IMR-90 (cell line): ENCODE results near the gene TRIM2. TPM values are rescaled to one million over a fixed set of nuclear protein-coding genes. Genes with fewer than 3 reads are reported as not detected.

Source experiments
- ATAC-seq: fragments of 200-7000 bp; cut with Tn5 transposase; 2 replicates; pipeline ENCODE4 v1.9.1; 2020; ENCODE audit warnings: low read depth, mild to moderate bottlenecking, moderate library complexity
- BruUV-seq: library from RNA; stranded (reverse); fragments of 400-500 nt; replicated peaks from 2 replicates; lab custom pipeline; 2021; lab: Mats Ljungman, UMichigan
- CTCF ChIA-PET: fragments of 300-600 bp; formaldehyde crosslinking; extraction: SDS; loops from one replicate; lab custom pipeline; 2021; ENCODE audit warnings: antibody characterized with exemption; lab: Yijun Ruan, JAX
- POLR2A ChIA-PET: fragments of 300-600 bp; sonication (Branson Sonifier 250); formaldehyde crosslinking; loops from one replicate; lab custom pipeline; 2022; ENCODE audit warnings: antibody characterized with exemption; ENCODE audit not compliant: unreplicated experiment; lab: Charles Lee
- DNase-seq: peaks from one replicate; pipeline ENCODE4 v3.0.0; 2013
- H2AFZ ChIP-seq: replicated peaks from 2 replicates; pipeline ENCODE3; 2013; ENCODE audit warnings: low read length, mild to moderate bottlenecking; ENCODE audit not compliant: poor library complexity
- H2AK5ac ChIP-seq: 2 replicates; pipeline ENCODE4 v1.6.1; 2013; ENCODE audit warnings: low read depth, low read length, inconsistent platforms
- H2AK9ac ChIP-seq: replicated peaks from 2 replicates; pipeline ENCODE3; 2013; ENCODE audit warnings: mild to moderate bottlenecking, low read depth, low read length, moderate library complexity; ENCODE audit not compliant: poor library complexity
- H2BK120ac ChIP-seq: 2 replicates; pipeline ENCODE4 v1.6.1; 2013; ENCODE audit warnings: low read depth, low read length, inconsistent platforms
- H2BK15ac ChIP-seq: 3 replicates; pipeline ENCODE4 v1.6.1; 2013; ENCODE audit warnings: low read depth, low read length, inconsistent platforms
- H2BK20ac ChIP-seq: 2 replicates; pipeline ENCODE4 v1.6.1; 2013; ENCODE audit warnings: low read depth, mild to moderate bottlenecking, inconsistent platforms, low read length, moderate library complexity
- H2BK5ac ChIP-seq: 2 replicates; pipeline ENCODE4 v1.6.1; 2013; ENCODE audit warnings: mild to moderate bottlenecking, low read depth, low read length, inconsistent platforms; ENCODE audit not compliant: poor library complexity, severe bottlenecking
- H3K14ac ChIP-seq: replicated peaks from 2 replicates; pipeline ENCODE4 v1.6.1; 2013; ENCODE audit warnings: low read depth, low read length, inconsistent platforms
- H3K18ac ChIP-seq: 2 replicates; pipeline ENCODE4 v1.6.1; 2013; ENCODE audit warnings: low read depth, low read length, control low read depth
- H3K23ac ChIP-seq: 2 replicates; pipeline ENCODE4 v1.6.1; 2013; ENCODE audit warnings: low read depth, low read length, inconsistent platforms
- H3K27ac ChIP-seq: 2 replicates; pipeline ENCODE4 v1.5.1; 2013; ENCODE audit warnings: mild to moderate bottlenecking, control low read depth, low read length; ENCODE audit not compliant: insufficient read depth
- H3K27me3 ChIP-seq: 2 replicates; pipeline ENCODE4 v1.6.1; 2013; ENCODE audit warnings: low read length; ENCODE audit not compliant: control insufficient read depth, insufficient read depth
- H3K36me3 ChIP-seq: 2 replicates; pipeline ENCODE4 v1.6.1; 2013; ENCODE audit warnings: low read length, mixed read lengths; ENCODE audit not compliant: control insufficient read depth, insufficient read depth
- H3K4ac ChIP-seq: 2 replicates; pipeline ENCODE4 v1.6.1; 2013; ENCODE audit warnings: low read depth, low read length, inconsistent platforms
- H3K4me1 ChIP-seq: 2 replicates; pipeline ENCODE4 v1.6.1; 2013; ENCODE audit warnings: low read length, mixed read lengths; ENCODE audit not compliant: control insufficient read depth, insufficient read depth
- H3K4me2 ChIP-seq: 2 replicates; pipeline ENCODE4 v1.6.1; 2013; ENCODE audit warnings: low read depth, mild to moderate bottlenecking, control low read depth, low read length, moderate library complexity
- H3K4me3 ChIP-seq: 2 replicates; pipeline ENCODE4 v1.5.1; 2013; ENCODE audit warnings: low read depth, mild to moderate bottlenecking, control low read depth, low read length, moderate library complexity; ENCODE audit not compliant: insufficient read depth
- H3K56ac ChIP-seq: 2 replicates; pipeline ENCODE4 v1.6.1; 2013; ENCODE audit warnings: low read length, inconsistent platforms; ENCODE audit not compliant: insufficient read depth; ENCODE audit errors: extremely low read depth
- H3K79me1 ChIP-seq, 2 experiments: 2 replicates each; pipeline ENCODE4 v1.6.1; 2013; ENCODE audit warnings: low read length in 2 of 2, inconsistent platforms in 1 of 2, low read depth in 1 of 2
- H3K9ac ChIP-seq: 2 replicates; pipeline ENCODE4 v1.6.1; 2013; ENCODE audit warnings: low read depth, low read length, control low read depth
- H3K9me1 ChIP-seq: 2 replicates; pipeline ENCODE4 v1.6.1; 2013; ENCODE audit warnings: low read length, inconsistent platforms; ENCODE audit not compliant: insufficient read depth
- H3K9me3 ChIP-seq: 2 replicates; pipeline ENCODE4 v1.6.1; 2013; ENCODE audit warnings: low read length; ENCODE audit not compliant: control insufficient read depth, insufficient read depth
- H4K20me1 ChIP-seq: 2 replicates; pipeline ENCODE4 v1.6.1; 2013; ENCODE audit warnings: low read length, inconsistent platforms; ENCODE audit not compliant: insufficient read depth
- H4K5ac ChIP-seq: 2 replicates; pipeline ENCODE4 v1.6.1; 2013; ENCODE audit warnings: mild to moderate bottlenecking, low read depth, low read length, control low read depth
- H4K8ac ChIP-seq, 2 experiments: 2 replicates each; pipeline ENCODE4 v1.6.1; 2013; ENCODE audit warnings: low read depth in 2 of 2, low read length in 2 of 2, control low read depth in 1 of 2, inconsistent platforms in 1 of 2
- H4K91ac ChIP-seq: 2 replicates; pipeline ENCODE4 v1.6.1; 2013; ENCODE audit warnings: low read depth, low read length, inconsistent platforms; ENCODE audit not compliant: insufficient read depth
- BHLHE40 ChIP-seq: fragments of 150-350 bp; IDR thresholded peaks from 2 replicates; pipeline ENCODE4 v1.6.1; 2016; ENCODE audit warnings: mild to moderate bottlenecking, low read depth, low read length
- CEBPB ChIP-seq: IDR thresholded peaks from 2 replicates; pipeline ENCODE4 v1.6.1; 2012; ENCODE audit warnings: low read depth, low read length, improper control_type of control experiment
- CHD1 ChIP-seq: IDR thresholded peaks from 2 replicates; pipeline ENCODE4 v1.6.1; 2012; ENCODE audit warnings: low read depth, low read length, improper control_type of control experiment
- ELK1 ChIP-seq: fragments of 150-350 bp; IDR thresholded peaks from 2 replicates; pipeline ENCODE4 v1.6.1; 2016; ENCODE audit warnings: low read depth, mild to moderate bottlenecking, low read length, moderate library complexity, borderline replicate concordance
- FOS ChIP-seq: fragments of 150-350 bp; IDR thresholded peaks from 2 replicates; pipeline ENCODE4 v1.6.1; 2016; ENCODE audit warnings: low read depth, low read length
- MAFK ChIP-seq: IDR thresholded peaks from 2 replicates; pipeline ENCODE4 v1.6.1; 2012; ENCODE audit warnings: low read depth, low read length, improper control_type of control experiment
- MXI1 ChIP-seq: IDR thresholded peaks from 2 replicates; pipeline ENCODE4 v1.6.1; 2012; ENCODE audit warnings: low read depth, mild to moderate bottlenecking, low read length, moderate library complexity, borderline replicate concordance
- NFE2L2 ChIP-seq: fragments of 150-350 bp; IDR thresholded peaks from 2 replicates; pipeline ENCODE4 v1.6.1; 2016; ENCODE audit warnings: low read depth, mild to moderate bottlenecking, low read length
- POLR2A ChIP-seq: IDR thresholded peaks from 2 replicates; pipeline ENCODE4 v1.6.1; 2012; ENCODE audit warnings: mild to moderate bottlenecking, low read depth, low read length
- RAD21 ChIP-seq: IDR thresholded peaks from 2 replicates; pipeline ENCODE4 v1.6.1; 2012; ENCODE audit warnings: low read length, improper control_type of control experiment
- RCOR1 ChIP-seq: IDR thresholded peaks from 2 replicates; pipeline ENCODE4 v1.6.1; 2012; ENCODE audit warnings: mild to moderate bottlenecking, low read length, improper control_type of control experiment; ENCODE audit not compliant: insufficient replicate concordance
- RFX5 ChIP-seq: IDR thresholded peaks from 2 replicates; pipeline ENCODE4 v1.8.0; 2012; ENCODE audit warnings: low read depth, mild to moderate bottlenecking, low read length, moderate library complexity
- SMC3 ChIP-seq: fragments of 150-350 bp; IDR thresholded peaks from 2 replicates; pipeline ENCODE4 v1.6.1; 2016; ENCODE audit warnings: low read depth, mild to moderate bottlenecking, antibody characterized with exemption, low read length, moderate library complexity
- USF2 ChIP-seq: fragments of 150-350 bp; IDR thresholded peaks from 2 replicates; pipeline ENCODE4 v1.6.1; 2017; ENCODE audit warnings: mild to moderate bottlenecking, antibody characterized with exemption, low read length, low read depth
- WGBS, 2 experiments: methylation state at CpG; one replicate each; pipeline versions ENCODE4 v1.1.5 to v1.1.7; 2013; ENCODE audit warnings: missing lambda C conversion rate in 2 of 2; ENCODE audit not compliant: insufficient read length in 1 of 2; ENCODE audit errors: extremely low coverage in 2 of 2; 5-methylcytosine and 5-hydroxymethylcytosine counted together
- dilution Hi-C: fragments of 300-500 bp; cut with HindIII; formaldehyde crosslinking; loops from one replicate; pipeline ENCODE4 v1.14.3; 2018; ENCODE audit warnings: low sequenced_read_pairs; ENCODE audit not compliant: unreplicated experiment
- in situ Hi-C: fragments of 300-500 bp; cut with MboI; formaldehyde crosslinking; loops from 3 replicates; pipeline ENCODE4 v1.14.3; 2019; ENCODE audit warnings: low sequenced_read_pairs, inconsistent platforms, mixed read lengths
- intact Hi-C: fragments of 100-400 bp; cut with micrococcal nuclease; formaldehyde crosslinking; loops from 2 replicates; pipeline ENCODE4 v1.10.0; 2022
- polyA plus RNA-seq, 3 experiments: library from polyadenylated mRNA; depleted of rRNA; stranded (reverse); fragments of >200 nt; gene quantifications; 2 replicates each; pipeline ENCODE4 v1.2.3, GENCODE V29; 2012; ENCODE audit warnings: low replicate concordance in 1 of 3
- total RNA-seq: library from RNA; depleted of rRNA; stranded (reverse); fragments of >200 nt; gene quantifications from 2 replicates; pipeline ENCODE4 v1.2.3, GENCODE V29; 2012
- TF ChIP-seq, protein P1 (sequence below): conservative IDR thresholded peaks from 2 replicates; pipeline ENCODE4 v1.5.1; 2012; ENCODE audit warnings: mild to moderate bottlenecking, low read depth, low read length, improper control_type of control experiment

TRIM2 gene
- total and polyA plus RNA-seq, 2 of the 4 experiments (the other 2 are of a cell fraction): 16.0 to 64.2 TPM

GRCh38 chr4:153297116-153297515, 92.9 kb downstream of the TRIM2 start:
- no peaks in the 10 kb centered on the region for H4K20me1 ChIP-seq
- TF ChIP-seq RAD21 (no peak), CHD1 (no peak), BHLHE40 (no peak), SMC3 (no peak), MAFK (no peak), NFE2L2 (no peak), ELK1 (no peak), MXI1 (no peak), POLR2A (no peak), CEBPB (no peak), RCOR1 (no peak), USF2 (no peak), FOS (no peak), RFX5 (no peak)
- TF ChIP-seq, protein P1, sequence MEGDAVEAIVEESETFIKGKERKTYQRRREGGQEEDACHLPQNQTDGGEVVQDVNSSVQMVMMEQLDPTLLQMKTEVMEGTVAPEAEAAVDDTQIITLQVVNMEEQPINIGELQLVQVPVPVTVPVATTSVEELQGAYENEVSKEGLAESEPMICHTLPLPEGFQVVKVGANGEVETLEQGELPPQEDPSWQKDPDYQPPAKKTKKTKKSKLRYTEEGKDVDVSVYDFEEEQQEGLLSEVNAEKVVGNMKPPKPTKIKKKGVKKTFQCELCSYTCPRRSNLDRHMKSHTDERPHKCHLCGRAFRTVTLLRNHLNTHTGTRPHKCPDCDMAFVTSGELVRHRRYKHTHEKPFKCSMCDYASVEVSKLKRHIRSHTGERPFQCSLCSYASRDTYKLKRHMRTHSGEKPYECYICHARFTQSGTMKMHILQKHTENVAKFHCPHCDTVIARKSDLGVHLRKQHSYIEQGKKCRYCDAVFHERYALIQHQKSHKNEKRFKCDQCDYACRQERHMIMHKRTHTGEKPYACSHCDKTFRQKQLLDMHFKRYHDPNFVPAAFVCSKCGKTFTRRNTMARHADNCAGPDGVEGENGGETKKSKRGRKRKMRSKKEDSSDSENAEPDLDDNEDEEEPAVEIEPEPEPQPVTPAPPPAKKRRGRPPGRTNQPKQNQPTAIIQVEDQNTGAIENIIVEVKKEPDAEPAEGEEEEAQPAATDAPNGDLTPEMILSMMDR: no peak
- H4K5ac ChIP-seq: peak overlapping the region; percentile 32; the same call in 1 of the 2 replicates
- H3K14ac ChIP-seq: 0 out of 2 replicates have a peak overlapping the region, but pooled peaks have one; percentile 18
- dilution Hi-C loops (no loop called here), intact Hi-C loops (loop anchor here (2.0 kb wide), 1 partner anchor 74 kb away; no protein-coding TSS in a partner anchor), in situ Hi-C loops (no loop called here)
- H2BK120ac ChIP-seq: no peak overlapping the region
- H3K56ac ChIP-seq: no peak overlapping the region
- no peak overlapping the region for H2AFZ ChIP-seq
- H3K9ac ChIP-seq: no peak overlapping the region
- peak overlapping the region; percentile 74; the same call in 1 of the 2 replicates for H3K27ac ChIP-seq
- peak overlapping the region; percentile 5; the same call in 1 of the 2 replicates for H2AK5ac ChIP-seq
- peaks cover 18% of the 10 kb centered on the region for H3K36me3 ChIP-seq
- H3K27me3 ChIP-seq: no peaks in the 10 kb centered on the region
- peak overlapping the region; percentile 3; the same call in 1 of the 2 replicates for H3K4me2 ChIP-seq
- no TSS peak for BruUV-seq
- peaks cover 20% of the 10 kb centered on the region for H3K4me1 ChIP-seq
- DNase-seq (no peak), ATAC-seq (no peak)
- H3K4ac ChIP-seq: peak overlapping the region; percentile 42; the same call in 1 of the 2 replicates
- POLR2A ChIA-PET: no interaction called here
- H3K79me1 ChIP-seq: peaks cover 0 to 12% of the 10 kb centered on the region in 2 experiments; a peak in 3 of 4 replicates
- peak overlapping the region; percentile 58 for H3K18ac ChIP-seq
- H2BK20ac ChIP-seq: peak overlapping the region; percentile 59
- no peak overlapping the region for H2AK9ac ChIP-seq
- peaks cover 12% of the 10 kb centered on the region; the same call in 1 of the 2 replicates for H3K9me1 ChIP-seq
- H4K8ac ChIP-seq: no peak overlapping the region
- no peak overlapping the region for H3K4me3 ChIP-seq
- H3K9me3 ChIP-seq: peaks cover 3% of the 10 kb centered on the region; the same call in 1 of the 2 replicates
- H2BK5ac ChIP-seq: no peak overlapping the region
- 80% methylated on average over 3 of the region's 8 CpGs; no CpG with 5 or more reads in 1 of the 2 experiments for WGBS, 2 experiments
- H2BK15ac ChIP-seq: no peak overlapping the region
- H3K23ac ChIP-seq: no peak overlapping the region
- peak overlapping the region; percentile 74 for H4K91ac ChIP-seq
- CTCF ChIA-PET: interaction anchor here (1.1 to 1.6 kb wide), 2 partner anchors 19 to 275 kb away, joined by 3 read pairs; no protein-coding TSS in a partner anchor
